ENCODE results near the gene TMEM272. TPM values are rescaled to one million over a fixed set of nuclear protein-coding genes. Genes with fewer than 3 reads are reported as not detected.

The TMEM272 gene
- total RNA-seq, 5 donors from 2014 or later (not counting 1 experiment from before 2014, with no cell fraction given), result 5.2 to 9.0 (median 8.8) TPM

GRCh38 chr13:51769455-51770127, 75.4 kb downstream of the TMEM272 start:
- no peaks in the 10 kb centered on the region for H3K9me3 ChIP-seq
- peak overlapping the region in 1 of 2 donors; percentile 44 for H3K27ac Mint-ChIP-seq
- ChIA-PET CTCF (no interaction called here), POLR2A (interaction anchor here in 1 of 2 donors (0.6 kb wide), 1 partner anchor 33 kb away, joined by 3 read pairs; no protein-coding TSS in a partner anchor)
- H3K4me1 Mint-ChIP-seq, result peaks cover 13% of the 10 kb centered on the region in 3 donors
- H3K4me3 Mint-ChIP-seq, result no peak overlapping the region
- H3K27me3 Mint-ChIP-seq, result no peaks in the 10 kb centered on the region
- no peaks in the 10 kb centered on the region for H3K9me3 Mint-ChIP-seq
- WGBS (ENCODE audit: insufficient coverage), result 84% methylated on average over 6 of the region's 11 CpGs
- peaks cover 8 to 26% of the 10 kb centered on the region in 2 donors for H3K36me3 ChIP-seq (ENCODE audit: control insufficient read depth in 2 of 2, extremely low read depth in 1 of 2, insufficient read depth in 1 of 2, low read length in 1 of 2)
- peaks cover 4 to 9% of the 10 kb centered on the region in 2 experiments for H3K4me1 ChIP-seq (ENCODE audit: control insufficient read depth in 1 of 2, extremely low read depth in 1 of 2, insufficient read depth in 2 of 2, low read length in 2 of 2)
- H3K27ac ChIP-seq (ENCODE audit: low read length), result no peak overlapping the region
- ATAC-seq (replicated peaks in 1 of 4) (no peak), DNase-seq (no peak)
- peaks cover 24% of the 10 kb centered on the region for H3K36me3 Mint-ChIP-seq
- H3K27me3 ChIP-seq (replicated peaks in 1 of 2; ENCODE audit: control insufficient read depth in 2 of 2, extremely low read depth in 1 of 2, insufficient read depth in 2 of 2, low read length in 1 of 2), result no peaks in the 10 kb centered on the region
- H3K4me3 ChIP-seq (ENCODE audit: control insufficient read depth in 1 of 2, extremely low read depth in 1 of 2, low read length in 1 of 2), result no peak overlapping the region

DNA sequence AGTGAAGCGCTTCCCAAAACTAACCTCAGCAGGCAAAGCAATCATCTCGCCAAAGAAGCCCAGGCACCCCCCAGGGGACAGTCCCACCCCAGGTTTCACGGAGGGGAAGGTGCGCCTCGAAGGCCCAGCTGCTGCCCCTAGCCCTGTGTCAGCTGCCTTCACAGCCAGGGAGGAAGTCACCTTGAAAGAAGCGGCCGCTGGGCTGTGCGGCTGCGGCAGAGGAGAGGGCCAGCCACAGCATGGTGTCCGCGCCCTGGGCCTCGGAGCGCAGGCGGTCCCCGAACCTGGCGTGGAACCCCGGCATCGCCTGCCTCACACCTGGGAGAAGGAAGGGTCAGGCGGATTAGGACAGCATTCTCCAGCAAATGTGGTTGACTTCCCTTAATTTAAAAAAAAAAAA, 76.0 kb downstream of the TMEM272 start:
- POLR2A ChIA-PET, result no interaction called here

GRCh38 chr13:51768378-51768921, 76.5 kb downstream of the TMEM272 start:
- WGBS (ENCODE audit: insufficient coverage), result 98% methylated on average over 14 of the region's 15 CpGs
- no peak for ATAC-seq (replicated peaks in 1 of 4)
- Histone ChIP-seq H3K4me3 (ENCODE audit: control insufficient read depth in 1 of 2, extremely low read depth in 1 of 2, low read length in 1 of 2) (no peak overlapping the region), H3K36me3 (ENCODE audit: control insufficient read depth in 2 of 2, extremely low read depth in 1 of 2, insufficient read depth in 1 of 2, low read length in 1 of 2) (peaks cover 8 to 23% of the 10 kb centered on the region in 2 donors), H3K27ac (ENCODE audit: low read length) (no peak overlapping the region), H3K9me3 (no peaks in the 10 kb centered on the region), H3K4me1 (ENCODE audit: control insufficient read depth in 1 of 2, extremely low read depth in 1 of 2, insufficient read depth in 2 of 2, low read length in 2 of 2) (peaks cover 8 to 18% of the 10 kb centered on the region in 2 experiments), H3K27me3 (replicated peaks in 1 of 2; ENCODE audit: control insufficient read depth in 2 of 2, extremely low read depth in 1 of 2, insufficient read depth in 2 of 2, low read length in 1 of 2) (no peaks in the 10 kb centered on the region)
- no peak overlapping the region for H3K4me3 Mint-ChIP-seq
- peak overlapping the region in 1 of 2 donors; percentile 48 for H3K27ac Mint-ChIP-seq
- H3K9me3 Mint-ChIP-seq, result no peaks in the 10 kb centered on the region
- CTCF ChIA-PET, result no interaction called here
- H3K4me1 Mint-ChIP-seq, result peaks cover 21 to 23% (median 22%) of the 10 kb centered on the region in 3 donors
- H3K27me3 Mint-ChIP-seq, result no peaks in the 10 kb centered on the region
- H3K36me3 Mint-ChIP-seq, result peaks cover 24% of the 10 kb centered on the region
- DNase-seq, result no peak
- POLR2A ChIA-PET, result no interaction called here

More for the DNA sequence above, 76.0 kb downstream of the TMEM272 start:
- peaks cover 18 to 19% (median 19%) of the 10 kb centered on the region in 3 donors for H3K4me1 Mint-ChIP-seq
- ATAC-seq (replicated peaks in 1 of 4) (no peak), DNase-seq (no peak)
- H3K36me3 Mint-ChIP-seq, result peaks cover 24% of the 10 kb centered on the region
- H3K27me3 Mint-ChIP-seq, result no peaks in the 10 kb centered on the region
- H3K9me3 ChIP-seq, result no peaks in the 10 kb centered on the region
- peaks cover 8 to 15% of the 10 kb centered on the region in 2 experiments for H3K4me1 ChIP-seq (ENCODE audit: control insufficient read depth in 1 of 2, extremely low read depth in 1 of 2, insufficient read depth in 2 of 2, low read length in 2 of 2)
- 95% methylated on average over 15 of the region's 19 CpGs for WGBS (ENCODE audit: insufficient coverage)
- H3K27ac Mint-ChIP-seq, result no peak overlapping the region
- CTCF ChIA-PET, result no interaction called here
- no peak overlapping the region for H3K4me3 ChIP-seq (ENCODE audit: control insufficient read depth in 1 of 2, extremely low read depth in 1 of 2, low read length in 1 of 2)
- no peaks in the 10 kb centered on the region for H3K9me3 Mint-ChIP-seq
- no peaks in the 10 kb centered on the region for H3K27me3 ChIP-seq (replicated peaks in 1 of 2; ENCODE audit: control insufficient read depth in 2 of 2, extremely low read depth in 1 of 2, insufficient read depth in 2 of 2, low read length in 1 of 2)
- no peak overlapping the region for H3K27ac ChIP-seq (ENCODE audit: low read length)
- H3K36me3 ChIP-seq (ENCODE audit: control insufficient read depth in 2 of 2, extremely low read depth in 1 of 2, insufficient read depth in 1 of 2, low read length in 1 of 2), result peaks cover 8 to 26% of the 10 kb centered on the region in 2 donors
- no peak overlapping the region for H3K4me3 Mint-ChIP-seq

GRCh38 chr13:51767100-51767499, 77.9 kb downstream of the TMEM272 start:
- no peak overlapping the region for H3K4me3 ChIP-seq (ENCODE audit: control insufficient read depth in 1 of 2, extremely low read depth in 1 of 2, low read length in 1 of 2)
- ATAC-seq (replicated peaks in 1 of 4) (no peak), DNase-seq (no peak)
- H3K27ac Mint-ChIP-seq, result peak overlapping the region in 1 of 2 donors; percentile 65
- H3K9me3 ChIP-seq, result no peaks in the 10 kb centered on the region
- no peak overlapping the region for H3K4me3 Mint-ChIP-seq
- no peaks in the 10 kb centered on the region for H3K27me3 Mint-ChIP-seq
- H3K27ac ChIP-seq (ENCODE audit: low read length), result no peak overlapping the region
- peaks cover 8 to 19% of the 10 kb centered on the region in 2 experiments for H3K4me1 ChIP-seq (ENCODE audit: control insufficient read depth in 1 of 2, extremely low read depth in 1 of 2, insufficient read depth in 2 of 2, low read length in 2 of 2)
- peaks cover 21 to 28% (median 24%) of the 10 kb centered on the region in 3 donors for H3K4me1 Mint-ChIP-seq
- H3K36me3 ChIP-seq (ENCODE audit: control insufficient read depth in 2 of 2, extremely low read depth in 1 of 2, insufficient read depth in 1 of 2, low read length in 1 of 2), result peaks cover 10 to 14% of the 10 kb centered on the region in 2 donors
- WGBS (ENCODE audit: insufficient coverage), result 94% methylated on average over 5 of the region's 8 CpGs
- H3K36me3 Mint-ChIP-seq, result peaks cover 26% of the 10 kb centered on the region
- no peaks in the 10 kb centered on the region for H3K27me3 ChIP-seq (replicated peaks in 1 of 2; ENCODE audit: control insufficient read depth in 2 of 2, extremely low read depth in 1 of 2, insufficient read depth in 2 of 2, low read length in 1 of 2)
- POLR2A ChIA-PET, result no interaction called here
- CTCF ChIA-PET, result no interaction called here
- no peaks in the 10 kb centered on the region for H3K9me3 Mint-ChIP-seq

DNA sequence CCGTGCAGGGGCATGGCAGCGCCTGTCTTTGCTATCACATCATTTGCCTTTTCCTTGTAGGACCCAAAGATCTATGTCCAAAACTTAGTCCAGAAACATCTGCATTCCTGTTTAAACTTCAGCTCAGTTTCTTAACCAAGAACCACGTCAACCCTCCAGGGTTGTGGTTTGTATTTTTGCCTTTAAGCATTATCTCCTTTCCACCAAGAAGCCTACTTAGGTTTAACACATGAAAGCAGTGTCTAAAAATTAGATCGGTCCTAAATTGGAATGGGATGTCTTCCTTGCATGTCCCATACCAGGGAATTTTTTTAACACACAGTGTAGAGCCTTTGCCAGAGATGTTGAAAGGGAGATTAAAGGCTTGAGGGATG, 79.8 kb downstream of the TMEM272 start:
- Histone ChIP-seq H3K27ac (ENCODE audit: low read length) (peak overlapping the region; percentile 84), H3K27me3 (replicated peaks in 1 of 2; ENCODE audit: control insufficient read depth in 2 of 2, extremely low read depth in 1 of 2, insufficient read depth in 2 of 2, low read length in 1 of 2) (no peaks in the 10 kb centered on the region), H3K4me1 (ENCODE audit: control insufficient read depth in 1 of 2, extremely low read depth in 1 of 2, insufficient read depth in 2 of 2, low read length in 2 of 2) (peaks cover 8 to 19% of the 10 kb centered on the region in 2 experiments), H3K4me3 (ENCODE audit: control insufficient read depth in 1 of 2, extremely low read depth in 1 of 2, low read length in 1 of 2) (peak overlapping the region; percentile 29 to 40), H3K9me3 (no peaks in the 10 kb centered on the region), H3K36me3 (ENCODE audit: control insufficient read depth in 2 of 2, extremely low read depth in 1 of 2, insufficient read depth in 1 of 2, low read length in 1 of 2) (peaks cover 14 to 18% of the 10 kb centered on the region in 2 donors)
- Mint-ChIP-seq H3K4me3 (peak overlapping the region; percentile 71 to 84 (median 76)), H3K9me3 (no peaks in the 10 kb centered on the region), H3K27ac (peak overlapping the region; percentile 97 to 98), H3K36me3 (peaks cover 28% of the 10 kb centered on the region), H3K27me3 (no peaks in the 10 kb centered on the region), H3K4me1 (peaks cover 21 to 28% (median 24%) of the 10 kb centered on the region in 3 donors)
- ChIA-PET CTCF (interaction anchor here (0.9 to 2.6 kb wide), 4 partner anchors 33 to 330 kb away, joined by 3 to 17 read pairs (median 8); no protein-coding TSS in a partner anchor), POLR2A (interaction anchor here in 1 of 2 donors (0.7 to 1.2 kb wide), 2 partner anchors 41 to 312 kb away, joined by 3 to 15 read pairs; partner anchors contain the start of gene INTS6)
- no CpG with 5 or more reads among the region's 4 CpGs for WGBS (ENCODE audit: insufficient coverage)
- peak in 1 of 4 experiments; percentile 10 for ATAC-seq (replicated peaks in 1 of 4)
- peak in 1 of 35 experiments; percentile 5 for DNase-seq

Measured in T-cell (primary cell).